Rectal smooth muscle tissue (tissue), 1 donor: Measurements from ENCODE around the gene ACBD6.
"Not testable (repeated sequence)": the region's sequence is repeated elsewhere in the genome, so short reads cannot be mapped to it uniquely, and the experiment has no call there.

Experiments used
- H3K27ac ChIP-seq: one replicate; pipeline ENCODE4 v1.7.0; 2013; ENCODE audit warnings: low read depth, low read length, inconsistent platforms
- H3K27me3 ChIP-seq: one replicate; pipeline ENCODE4 v1.7.0; 2013; ENCODE audit warnings: low read length; ENCODE audit not compliant: control insufficient read depth, insufficient read depth
- H3K36me3 ChIP-seq: one replicate; pipeline ENCODE4 v1.7.0; 2013; ENCODE audit warnings: low read length; ENCODE audit not compliant: control insufficient read depth, insufficient read depth
- H3K4me1 ChIP-seq: one replicate; pipeline ENCODE4 v1.7.0; 2013; ENCODE audit warnings: low read length; ENCODE audit not compliant: control insufficient read depth, insufficient read depth
- H3K4me3 ChIP-seq: one replicate; pipeline ENCODE4 v1.7.0; 2013; ENCODE audit warnings: low read length
- H3K9ac ChIP-seq: one replicate; pipeline ENCODE4 v1.7.0; 2013; ENCODE audit warnings: low read length

ACBD6 gene

DNA sequence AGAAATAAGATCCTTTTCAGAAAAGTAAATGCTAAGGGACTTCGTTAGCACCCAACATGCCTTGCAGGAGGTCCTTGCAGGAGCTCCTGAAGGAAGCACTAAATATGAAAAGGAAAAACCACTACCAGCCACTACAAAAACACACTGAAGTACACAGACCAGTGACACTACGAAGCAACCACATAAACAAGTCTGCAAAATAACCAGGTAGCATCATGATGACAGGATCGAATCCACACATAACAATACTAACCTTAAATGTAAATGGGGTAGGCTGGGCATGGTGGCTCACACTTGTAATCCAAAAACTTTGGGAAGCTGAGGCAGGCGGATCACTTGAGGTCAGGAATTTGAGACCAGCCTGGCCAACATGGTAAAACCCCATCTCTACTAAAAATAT is 40.7 kb downstream of the ACBD6 start:
- H3K36me3 ChIP-seq, H3K27me3 ChIP-seq, H3K9ac ChIP-seq, H3K4me3 ChIP-seq, H3K27ac ChIP-seq, H3K4me1 ChIP-seq: not testable (repeated sequence)

- H3K4me3 ChIP-seq = no peak overlapping the region
- no peaks in the 10 kb centered on the region for H3K27me3 ChIP-seq
- no peak overlapping the region for H3K9ac ChIP-seq
- H3K36me3 ChIP-seq = peaks cover 4% of the 10 kb centered on the region
- no peak overlapping the region for H3K27ac ChIP-seq
- H3K4me1 ChIP-seq = no peaks in the 10 kb centered on the region
Observed at GRCh38 chr1:180458807-180459206, 43.6 kb downstream of the ACBD6 start.

GRCh38 chr1:180456191-180456590 is 46.2 kb downstream of the ACBD6 start:
- Histone ChIP-seq H3K36me3 (peaks cover 4% of the 10 kb centered on the region), H3K4me1 (no peaks in the 10 kb centered on the region), H3K9ac (no peak overlapping the region), H3K27me3 (no peaks in the 10 kb centered on the region), H3K4me3 (no peak overlapping the region), H3K27ac (no peak overlapping the region)

DNA sequence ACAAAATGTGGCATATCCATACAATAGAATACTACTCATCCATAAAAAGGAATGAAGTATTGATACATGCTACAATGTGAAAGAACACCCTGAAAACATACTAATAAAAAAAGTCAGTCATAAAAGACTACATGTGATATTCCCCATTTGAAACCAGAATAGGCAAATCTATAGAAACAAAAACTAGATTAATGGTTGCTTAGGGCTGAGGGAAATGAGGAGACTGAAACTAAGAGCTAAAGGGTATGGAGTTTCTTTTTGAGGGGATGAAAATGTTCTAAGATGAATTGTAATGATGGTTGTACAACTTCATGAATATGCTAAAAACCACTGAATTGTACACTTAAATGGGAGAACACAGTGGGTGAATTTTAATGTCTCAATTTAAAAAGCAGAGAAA is 50.9 kb downstream of the ACBD6 start:
- no peak overlapping the region for H3K27ac ChIP-seq
- no peaks in the 10 kb centered on the region for H3K4me1 ChIP-seq

DNA sequence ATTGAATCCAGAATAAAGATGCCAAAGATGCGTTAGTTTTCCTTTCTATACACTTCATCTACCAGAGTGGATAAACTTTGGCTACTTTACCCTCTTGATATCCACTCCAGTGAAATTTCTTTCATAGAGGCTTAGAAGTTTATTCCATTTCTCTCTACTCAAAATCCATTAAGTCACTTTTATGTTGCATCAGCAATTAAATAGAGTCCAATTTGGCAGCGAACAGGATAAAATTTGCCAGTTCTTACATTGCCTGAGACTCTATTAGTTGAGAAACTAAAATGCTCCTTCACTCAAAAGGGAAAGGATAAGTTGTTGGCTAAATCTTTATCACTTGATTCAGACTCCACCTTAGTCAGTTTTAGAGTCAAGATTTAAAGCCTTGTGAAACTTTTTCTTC is 57.9 kb downstream of the ACBD6 start:
- H3K27ac ChIP-seq = no peak overlapping the region
- H3K4me1 ChIP-seq = no peaks in the 10 kb centered on the region
- H3K9ac ChIP-seq = no peak overlapping the region
- no peak overlapping the region for H3K4me3 ChIP-seq
- no peaks in the 10 kb centered on the region for H3K27me3 ChIP-seq
- H3K36me3 ChIP-seq = no peaks in the 10 kb centered on the region

More for the DNA sequence above, 50.9 kb downstream of the ACBD6 start:
- Histone ChIP-seq H3K36me3 (no peaks in the 10 kb centered on the region), H3K9ac (no peak overlapping the region), H3K4me3 (no peak overlapping the region), H3K27me3 (no peaks in the 10 kb centered on the region)

DNA sequence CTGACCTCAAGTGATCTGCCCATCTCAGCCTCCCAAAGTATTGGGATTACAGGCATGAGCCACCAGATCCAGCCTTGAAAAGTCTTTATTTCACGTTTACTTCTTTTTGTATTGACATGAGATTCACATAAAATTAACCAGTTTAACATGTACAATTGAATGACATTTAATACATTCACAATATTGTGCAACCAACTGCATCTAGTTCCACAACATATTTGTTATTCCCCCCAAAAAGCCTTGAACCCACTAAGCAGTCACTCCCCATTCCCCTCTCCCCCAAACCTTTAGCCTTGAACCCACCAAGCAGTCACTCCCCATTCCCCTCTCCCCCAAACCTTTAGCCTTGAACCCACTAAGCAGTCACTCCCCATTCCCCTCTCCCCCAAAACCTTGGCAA is 62.0 kb downstream of the ACBD6 start:
- Histone ChIP-seq H3K4me1 (no peaks in the 10 kb centered on the region), H3K9ac (no peak overlapping the region), H3K27me3 (no peaks in the 10 kb centered on the region), H3K4me3 (no peak overlapping the region), H3K36me3 (no peaks in the 10 kb centered on the region), H3K27ac (no peak overlapping the region)

GRCh38 chr1:180435566-180435965 is 66.8 kb downstream of the ACBD6 start:
- H3K27me3 ChIP-seq = no peaks in the 10 kb centered on the region

GRCh38 chr1:180433873-180434272 is 68.5 kb downstream of the ACBD6 start:
- no peaks in the 10 kb centered on the region for H3K27me3 ChIP-seq
- H3K4me3 ChIP-seq = no peak overlapping the region
- H3K27ac ChIP-seq = no peak overlapping the region
- no peaks in the 10 kb centered on the region for H3K36me3 ChIP-seq
- no peaks in the 10 kb centered on the region for H3K4me1 ChIP-seq
- H3K9ac ChIP-seq = no peak overlapping the region

More at GRCh38 chr1:180435566-180435965, 66.8 kb downstream of the ACBD6 start:
- H3K9ac ChIP-seq = no peak overlapping the region
- no peak overlapping the region for H3K27ac ChIP-seq
- H3K36me3 ChIP-seq = no peaks in the 10 kb centered on the region
- H3K4me3 ChIP-seq = no peak overlapping the region
- H3K4me1 ChIP-seq = no peaks in the 10 kb centered on the region

- Histone ChIP-seq H3K27me3 (no peaks in the 10 kb centered on the region), H3K4me3 (no peak overlapping the region), H3K36me3 (no peaks in the 10 kb centered on the region), H3K9ac (no peak overlapping the region), H3K4me1 (no peaks in the 10 kb centered on the region), H3K27ac (no peak overlapping the region)
Observed at GRCh38 chr1:180431683-180432082, 70.7 kb downstream of the ACBD6 start.

GRCh38 chr1:180428782-180429695 is 73.3 kb downstream of the ACBD6 start:
- Histone ChIP-seq H3K27ac (no peak overlapping the region), H3K27me3 (no peaks in the 10 kb centered on the region), H3K36me3 (no peaks in the 10 kb centered on the region), H3K4me3 (no peak overlapping the region), H3K9ac (no peak overlapping the region), H3K4me1 (no peaks in the 10 kb centered on the region)

DNA sequence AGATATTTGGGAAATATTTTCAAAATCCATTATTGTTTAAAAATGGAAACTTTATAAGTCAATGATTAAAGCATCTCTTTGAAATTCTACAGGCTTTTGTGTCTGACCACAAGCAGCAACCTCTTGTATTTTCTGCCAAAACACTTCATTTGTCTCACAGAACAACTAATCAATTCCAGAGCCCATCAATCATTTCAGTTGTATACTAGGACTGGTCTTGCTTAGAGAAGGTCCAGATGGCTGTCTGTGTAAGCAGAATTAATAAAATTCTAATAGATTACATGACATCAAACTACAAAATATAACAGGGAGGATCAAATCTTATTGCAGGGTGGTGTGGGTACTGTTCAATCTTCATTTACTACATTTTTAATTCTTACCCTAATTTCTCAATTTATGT is 76.4 kb downstream of the ACBD6 start:
- Histone ChIP-seq H3K9ac (no peak overlapping the region), H3K27me3 (no peaks in the 10 kb centered on the region), H3K36me3 (no peaks in the 10 kb centered on the region), H3K27ac (no peak overlapping the region), H3K4me1 (no peaks in the 10 kb centered on the region), H3K4me3 (no peak overlapping the region)

DNA sequence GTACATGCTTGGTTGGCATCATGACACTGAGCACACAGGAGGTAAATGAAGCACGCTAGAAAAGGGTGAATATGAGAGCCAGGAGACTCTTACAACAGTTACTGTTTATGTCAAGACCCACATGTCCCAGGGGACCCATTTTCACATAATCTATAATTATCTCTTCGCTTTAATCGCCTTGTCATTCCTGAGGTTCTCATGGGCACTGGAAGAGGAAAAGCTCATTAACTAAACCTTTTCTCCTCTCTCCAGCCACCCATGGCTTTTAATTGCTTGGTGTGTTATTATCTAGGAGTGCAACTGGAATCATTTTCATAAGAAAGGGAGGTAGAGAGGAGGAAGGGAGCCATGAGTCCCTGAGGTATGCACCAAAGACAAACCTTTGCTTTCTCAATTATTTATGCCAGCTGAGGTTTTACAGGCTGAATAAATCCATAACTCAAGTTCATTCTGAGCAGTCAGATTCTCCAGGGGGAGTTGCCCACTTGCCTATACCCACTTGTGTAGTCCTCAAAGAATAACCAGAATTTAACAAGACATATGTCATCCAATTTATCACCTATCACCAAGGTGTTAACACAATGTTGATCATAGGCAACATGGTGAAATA is 77.4 kb downstream of the ACBD6 start:
- H3K9ac ChIP-seq = no peak overlapping the region
- H3K27ac ChIP-seq = no peak overlapping the region
- H3K27me3 ChIP-seq = no peaks in the 10 kb centered on the region
- no peaks in the 10 kb centered on the region for H3K4me1 ChIP-seq
- H3K36me3 ChIP-seq = no peaks in the 10 kb centered on the region
- H3K4me3 ChIP-seq = no peak overlapping the region

GRCh38 chr1:180421614-180422013 is 80.8 kb downstream of the ACBD6 start:
- H3K4me1 ChIP-seq = no peaks in the 10 kb centered on the region
- no peak overlapping the region for H3K27ac ChIP-seq
- no peaks in the 10 kb centered on the region for H3K36me3 ChIP-seq
- H3K27me3 ChIP-seq = no peaks in the 10 kb centered on the region
- H3K9ac ChIP-seq = no peak overlapping the region
- no peak overlapping the region for H3K4me3 ChIP-seq
